ENCODE data around the gene MINDY3.

DNA sequence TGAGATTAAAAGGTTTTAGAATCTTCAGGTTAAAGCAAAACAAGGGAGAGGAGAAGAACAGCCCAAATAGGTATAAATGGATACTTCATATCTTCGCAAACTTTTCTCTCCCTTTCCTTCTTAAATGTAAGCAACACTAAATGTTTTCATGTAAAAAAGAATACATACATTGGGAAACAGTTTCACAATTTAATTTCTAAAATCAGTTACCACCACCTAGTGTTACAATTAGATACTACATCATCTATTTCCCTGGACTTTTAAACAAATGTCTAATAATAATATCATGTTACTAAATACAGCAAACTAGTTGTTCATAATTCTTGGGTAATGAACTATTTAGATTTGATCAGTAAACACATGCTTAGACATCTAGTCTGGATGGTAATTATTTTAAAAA, 35.8 kb downstream of the MINDY3 start:
- TF ChIP-seq CTCF (IDR thresholded peaks at IDR 0.05) (peak; percentile 74), EZH2 (IDR thresholded peaks at IDR 0.05; ENCODE audit: borderline replicate concordance, insufficient read depth, low read depth, low read length, poor library complexity, severe bottlenecking) (no peak)
